Lower lobe of right lung (tissue), 2 donors: ENCODE data around the gene UBXN1. TPM values are rescaled to one million over a fixed set of nuclear protein-coding genes. Genes with fewer than 3 reads are reported as not detected.

ENCODE experiments used
- ATAC-seq, 2 donors: fragments of 200-7000 bp; cut with Tn5 transposase; one replicate each; pipeline ENCODE4 v1.9.1; 2020 to 2022; ENCODE audit warnings: mild to moderate bottlenecking in 2 of 2, moderate library complexity in 2 of 2
- DNase-seq: peaks from one replicate; pipeline ENCODE4 v3.0.0-alpha.2; 2020
- H3K27ac ChIP-seq: fragments of 200-600 bp; one replicate; pipeline ENCODE4 v1.8.0; 2022
- H3K27me3 ChIP-seq: fragments of 200-600 bp; one replicate; pipeline ENCODE4 v1.8.0; 2022; ENCODE audit warnings: low read depth
- H3K36me3 ChIP-seq: fragments of 200-600 bp; one replicate; pipeline ENCODE4 v1.8.0; 2022; ENCODE audit warnings: mild to moderate bottlenecking
- H3K4me1 ChIP-seq: fragments of 200-600 bp; one replicate; pipeline ENCODE4 v1.8.0; 2022
- H3K4me3 ChIP-seq: fragments of 200-600 bp; one replicate; pipeline ENCODE4 v1.8.0; 2022; ENCODE audit warnings: mild to moderate bottlenecking
- H3K9me3 ChIP-seq: fragments of 200-600 bp; one replicate; pipeline ENCODE4 v1.8.0; 2022
- intact Hi-C: fragments of 100-400 bp; cut with DNase I; formaldehyde crosslinking; loops from one replicate; pipeline ENCODE4 v1.11.0; 2022
- total RNA-seq: library from RNA; stranded (reverse); fragmentation: NEBNext Ultra II Directional; extraction: Animal tissue kit (Norgen Biotek cat#: 25700); gene quantifications from one replicate; pipeline ENCODE4 v1.2.1, GENCODE V29; 2021
- TF ChIP-seq, protein P1 (sequence below): fragments of 200-600 bp; IDR thresholded peaks from one replicate; pipeline ENCODE4 v1.8.0; 2022; ENCODE audit warnings: antibody characterized with exemption, mild to moderate bottlenecking
- donor health status: DM: no; HTN: yes; CAD: no; lungs with severe emphysema.

UBXN1 gene
- total RNA-seq, 1 donor from 2014 or later, result 116 TPM

DNA sequence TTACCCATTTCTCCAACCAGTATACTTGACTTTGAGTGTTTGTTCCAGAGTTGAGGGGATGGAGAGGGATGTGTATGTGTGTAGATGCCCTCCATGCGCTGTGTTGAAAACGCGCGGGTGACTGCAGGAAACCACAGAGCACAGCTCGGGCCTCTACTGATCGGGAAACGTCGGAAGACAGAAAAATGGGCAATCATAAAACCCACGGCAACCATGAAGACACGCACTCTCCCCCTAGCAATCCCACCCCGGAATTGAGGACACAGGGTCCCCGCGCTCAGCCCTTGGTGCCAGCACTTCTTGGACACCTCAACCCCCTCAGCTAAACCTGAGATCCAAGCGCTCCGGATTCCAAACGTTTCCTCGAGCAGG lies 7.7 kb downstream of the UBXN1 start:
- H3K4me1 ChIP-seq, result peaks cover 51% of the 10 kb centered on the region
- no peak for DNase-seq
- no peaks in the 10 kb centered on the region for H3K27me3 ChIP-seq
- ATAC-seq, result peak; percentile 52 to 55
- intact Hi-C loops, result no loop called here
- peaks cover 49% of the 10 kb centered on the region for H3K36me3 ChIP-seq
- peak overlapping the region; percentile 98 for H3K4me3 ChIP-seq
- TF ChIP-seq, protein P1, sequence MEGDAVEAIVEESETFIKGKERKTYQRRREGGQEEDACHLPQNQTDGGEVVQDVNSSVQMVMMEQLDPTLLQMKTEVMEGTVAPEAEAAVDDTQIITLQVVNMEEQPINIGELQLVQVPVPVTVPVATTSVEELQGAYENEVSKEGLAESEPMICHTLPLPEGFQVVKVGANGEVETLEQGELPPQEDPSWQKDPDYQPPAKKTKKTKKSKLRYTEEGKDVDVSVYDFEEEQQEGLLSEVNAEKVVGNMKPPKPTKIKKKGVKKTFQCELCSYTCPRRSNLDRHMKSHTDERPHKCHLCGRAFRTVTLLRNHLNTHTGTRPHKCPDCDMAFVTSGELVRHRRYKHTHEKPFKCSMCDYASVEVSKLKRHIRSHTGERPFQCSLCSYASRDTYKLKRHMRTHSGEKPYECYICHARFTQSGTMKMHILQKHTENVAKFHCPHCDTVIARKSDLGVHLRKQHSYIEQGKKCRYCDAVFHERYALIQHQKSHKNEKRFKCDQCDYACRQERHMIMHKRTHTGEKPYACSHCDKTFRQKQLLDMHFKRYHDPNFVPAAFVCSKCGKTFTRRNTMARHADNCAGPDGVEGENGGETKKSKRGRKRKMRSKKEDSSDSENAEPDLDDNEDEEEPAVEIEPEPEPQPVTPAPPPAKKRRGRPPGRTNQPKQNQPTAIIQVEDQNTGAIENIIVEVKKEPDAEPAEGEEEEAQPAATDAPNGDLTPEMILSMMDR, result no peak
- no peaks in the 10 kb centered on the region for H3K9me3 ChIP-seq
- H3K27ac ChIP-seq, result peak overlapping the region; percentile 93

DNA sequence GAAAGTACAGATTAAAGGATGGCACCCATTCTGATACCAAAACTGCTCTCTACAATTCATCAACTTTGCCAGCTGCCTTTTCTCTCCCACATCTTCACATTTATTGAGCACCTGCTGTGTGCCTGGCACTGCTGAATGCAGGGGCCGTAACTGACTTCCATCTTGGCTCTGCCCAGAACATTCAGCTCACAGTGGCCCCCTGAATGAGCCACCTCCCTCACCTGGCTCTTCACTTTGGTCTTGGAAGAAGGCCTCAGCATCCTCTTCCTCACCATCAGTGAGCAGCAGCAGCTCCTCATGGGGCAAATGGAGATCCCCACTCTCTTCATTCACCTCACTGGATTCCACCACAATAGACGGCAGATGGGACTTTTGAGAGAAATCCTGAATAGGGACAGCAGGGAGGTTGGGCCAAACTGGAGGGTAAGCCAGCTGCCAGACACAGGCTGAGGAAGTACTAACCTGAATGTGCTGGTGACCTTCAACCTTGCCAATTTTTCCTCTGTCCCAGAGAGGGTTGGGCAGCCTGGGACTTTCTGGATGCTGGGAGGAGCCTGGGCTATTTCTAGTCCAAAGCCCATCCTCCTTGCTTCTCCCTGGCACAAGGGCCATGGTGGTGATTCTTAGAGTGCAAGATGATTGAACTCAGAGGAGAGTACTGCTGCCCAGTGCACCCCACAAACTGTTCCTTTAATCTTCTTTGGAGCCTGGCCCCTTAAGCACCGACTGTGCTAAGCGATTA lies 9.3 kb downstream of the UBXN1 start:
- Histone ChIP-seq H3K27me3 (no peaks in the 10 kb centered on the region), H3K4me1 (peaks cover 54% of the 10 kb centered on the region), H3K4me3 (no peak overlapping the region), H3K9me3 (no peaks in the 10 kb centered on the region), H3K27ac (no peak overlapping the region), H3K36me3 (peaks cover 35% of the 10 kb centered on the region)
- TF ChIP-seq, protein P1, result no peak
- intact Hi-C loops, result no loop called here
- ATAC-seq, result no peak
- DNase-seq, result no peak

- Histone ChIP-seq H3K4me1 (peaks cover 56% of the 10 kb centered on the region), H3K27me3 (no peaks in the 10 kb centered on the region), H3K27ac (no peak overlapping the region), H3K4me3 (no peak overlapping the region), H3K9me3 (no peaks in the 10 kb centered on the region), H3K36me3 (peaks cover 24% of the 10 kb centered on the region)
- intact Hi-C loops, result no loop called here
- no peak for DNase-seq
- ATAC-seq, result no peak
- TF ChIP-seq, protein P1, result no peak
Observed at GRCh38 chr11:62667460-62667859, 11.4 kb downstream of the UBXN1 start.

DNA sequence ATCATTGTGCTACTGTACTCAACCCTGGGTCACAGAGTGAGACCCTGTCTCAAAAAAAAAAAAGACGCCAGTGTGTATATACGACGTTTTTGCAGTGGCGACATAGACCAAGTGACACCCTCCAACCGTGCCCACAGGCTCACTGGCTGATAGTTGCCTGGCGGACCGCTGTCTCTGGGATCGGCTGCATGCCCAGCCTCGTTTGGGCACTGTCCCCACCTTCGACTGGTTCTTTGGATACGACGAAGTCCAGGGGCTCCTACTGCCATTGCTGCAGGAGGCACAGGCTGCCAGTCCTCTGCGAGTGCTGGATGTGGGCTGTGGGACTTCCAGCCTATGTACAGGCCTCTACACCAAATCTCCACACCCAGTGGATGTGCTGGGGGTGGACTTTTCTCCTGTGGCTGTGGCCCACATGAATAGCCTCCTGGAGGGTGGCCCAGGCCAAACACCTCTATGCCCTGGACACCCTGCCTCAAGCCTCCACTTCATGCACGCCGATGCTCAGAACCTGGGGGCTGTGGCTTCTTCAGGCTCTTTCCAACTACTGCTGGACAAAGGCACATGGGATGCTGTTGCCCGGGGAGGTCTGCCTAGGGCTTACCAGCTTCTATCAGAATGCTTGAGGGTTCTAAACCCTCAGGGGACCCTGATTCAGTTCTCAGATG lies 12.5 kb downstream of the UBXN1 start:
- ATAC-seq (no peak), DNase-seq (no peak)
- Histone ChIP-seq H3K4me3 (peak overlapping the region; percentile 92), H3K4me1 (peaks cover 52% of the 10 kb centered on the region), H3K9me3 (no peaks in the 10 kb centered on the region), H3K36me3 (peaks cover 28% of the 10 kb centered on the region), H3K27ac (peak overlapping the region; percentile 91), H3K27me3 (no peaks in the 10 kb centered on the region)
- intact Hi-C loops, result no loop called here
- TF ChIP-seq, protein P1, result no peak

DNA sequence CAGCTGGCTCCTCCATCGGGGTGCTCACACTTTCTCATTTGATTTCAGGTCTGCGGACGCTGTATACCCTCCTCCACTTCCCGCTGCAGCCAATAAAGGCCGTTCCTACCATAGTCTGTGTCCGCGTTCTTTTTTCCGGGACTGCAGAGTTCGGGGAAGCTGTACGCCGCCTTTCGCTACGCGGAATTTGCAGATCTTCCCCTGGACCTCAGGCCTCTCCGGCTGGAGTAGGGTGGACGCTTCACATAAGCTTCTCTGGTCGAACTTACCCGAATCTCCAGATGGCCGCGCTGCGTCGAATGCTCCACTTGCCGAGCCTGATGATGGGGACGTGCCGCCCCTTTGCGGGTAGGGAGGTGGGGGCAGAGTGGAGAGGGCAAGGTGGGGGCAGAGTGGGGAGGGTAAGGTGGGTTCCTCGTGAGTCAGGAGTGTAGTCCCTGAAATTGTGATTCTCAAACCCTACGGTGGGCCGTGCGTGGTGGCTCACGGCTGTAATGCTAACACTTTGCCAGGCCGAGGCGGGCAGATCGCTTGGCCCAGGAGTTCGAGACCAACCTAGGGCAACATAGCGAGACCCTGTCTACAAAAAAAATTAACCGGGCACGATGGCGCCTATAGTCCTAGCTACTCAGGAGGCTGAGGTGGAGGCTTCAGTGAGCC lies 13.1 kb downstream of the UBXN1 start:
- ATAC-seq (peak; percentile 62 to 63), DNase-seq (peak; percentile 66)
- Histone ChIP-seq H3K4me3 (peak overlapping the region; percentile 92), H3K4me1 (peaks cover 49% of the 10 kb centered on the region), H3K36me3 (peaks cover 32% of the 10 kb centered on the region), H3K9me3 (no peaks in the 10 kb centered on the region), H3K27me3 (no peaks in the 10 kb centered on the region), H3K27ac (peak overlapping the region; percentile 91)
- TF ChIP-seq, protein P1, result no peak
- intact Hi-C loops, result no loop called here
